Activated CD4-positive, alpha-beta T cell treated with anti-CD3 and anti-CD28 coated beads for 36 hours (primary cell): ENCODE results near the gene ZNF217. TPM values are rescaled to one million over a fixed set of nuclear protein-coding genes. Genes with fewer than 3 reads are reported as not detected.
A peak's percentile ranks its signal among the peaks of the same experiment; 100 is the strongest.
"Not testable (repeated sequence)": the region's sequence is repeated elsewhere in the genome, so short reads cannot be mapped to it uniquely, and the experiment has no call there.

Experiments used
- ATAC-seq: fragments of 200-7000 bp; cut with Tn5 transposase; one replicate; pipeline ENCODE4 v1.10.0; 2021; ENCODE audit warnings: mild to moderate bottlenecking, moderate library complexity
- CTCF ChIA-PET: fragments of 350-600 bp; sonication (Branson Sonifier 250); formaldehyde crosslinking; loops from one replicate; lab custom pipeline; 2021; ENCODE audit warnings: antibody characterized with exemption; lab: Charles Lee
- POLR2A ChIA-PET: fragments of 350-600 bp; sonication (Branson Sonifier 250); formaldehyde crosslinking; loops from one replicate; lab custom pipeline; 2021; ENCODE audit warnings: antibody characterized with exemption, inconsistent platforms; lab: Charles Lee
- DNase-seq: peaks from one replicate; pipeline ENCODE4 v3.0.0-alpha.2; 2020
- H3K27ac Mint-ChIP-seq: one replicate; pipeline ENCODE4 v1.8.0; 2021; ENCODE audit warnings: mixed read lengths
- H3K27me3 Mint-ChIP-seq: one replicate; pipeline ENCODE4 v1.8.0; 2021; ENCODE audit warnings: mixed read lengths
- H3K36me3 Mint-ChIP-seq: one replicate; pipeline ENCODE4 v1.8.0; 2021; ENCODE audit warnings: low read depth, mixed read lengths
- H3K4me1 Mint-ChIP-seq: one replicate; pipeline ENCODE4 v1.8.0; 2021; ENCODE audit warnings: mixed read lengths
- H3K4me3 Mint-ChIP-seq: one replicate; pipeline ENCODE4 v1.8.0; 2021; ENCODE audit warnings: mild to moderate bottlenecking, moderate library complexity, mixed read lengths
- H3K9me3 Mint-ChIP-seq: one replicate; pipeline ENCODE4 v1.8.0; 2021; ENCODE audit warnings: low read depth, mixed read lengths
- intact Hi-C, 2 experiments: fragments of 100-400 bp; cut with DNase I in 1 of 2; cut with micrococcal nuclease in 1 of 2; formaldehyde crosslinking; loops; one replicate each; pipeline versions ENCODE4 v1.14.2 to v1.15.1; 2022 to 2024; cut with DNase I, micrococcal nuclease
- total RNA-seq, 2 experiments: library from RNA; stranded (reverse); gene quantifications; one replicate each; pipeline ENCODE4 v1.2.3, GENCODE V29; 2021

Gene ZNF217
- total RNA-seq, 2 experiments from 2014 or later: 41.5 to 45.6 TPM

DNA sequence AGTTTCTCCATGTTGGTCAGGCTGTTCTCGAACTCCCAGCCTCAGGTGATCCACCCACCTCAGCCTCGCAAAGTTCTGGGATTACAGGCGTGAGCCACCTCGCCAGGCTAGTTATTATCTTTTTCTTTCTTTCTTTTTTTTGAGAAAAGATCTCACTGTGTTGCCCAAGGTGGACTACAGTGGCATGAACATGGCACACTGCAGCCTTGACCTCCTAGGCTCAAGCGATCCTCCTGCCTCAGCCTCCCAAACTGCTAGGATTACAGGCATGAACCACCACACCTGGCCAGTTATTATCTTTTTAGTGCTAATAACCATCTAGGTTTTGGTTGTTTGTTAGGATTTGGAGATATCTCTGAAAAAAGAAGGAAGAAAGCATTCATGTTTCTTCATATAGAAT lies 35.8 kb upstream of the ZNF217 start:
- Mint-ChIP-seq H3K4me1 (peaks cover 4% of the 10 kb centered on the region), H3K27me3 (no peaks in the 10 kb centered on the region), H3K36me3 (no peaks in the 10 kb centered on the region), H3K27ac (no peak overlapping the region), H3K4me3 (no peak overlapping the region), H3K9me3 (no peaks in the 10 kb centered on the region)
- intact Hi-C loops: no loop called here
- DNase-seq (no peak), ATAC-seq (no peak)
- CTCF ChIA-PET: no interaction called here
- POLR2A ChIA-PET: no interaction called here

DNA sequence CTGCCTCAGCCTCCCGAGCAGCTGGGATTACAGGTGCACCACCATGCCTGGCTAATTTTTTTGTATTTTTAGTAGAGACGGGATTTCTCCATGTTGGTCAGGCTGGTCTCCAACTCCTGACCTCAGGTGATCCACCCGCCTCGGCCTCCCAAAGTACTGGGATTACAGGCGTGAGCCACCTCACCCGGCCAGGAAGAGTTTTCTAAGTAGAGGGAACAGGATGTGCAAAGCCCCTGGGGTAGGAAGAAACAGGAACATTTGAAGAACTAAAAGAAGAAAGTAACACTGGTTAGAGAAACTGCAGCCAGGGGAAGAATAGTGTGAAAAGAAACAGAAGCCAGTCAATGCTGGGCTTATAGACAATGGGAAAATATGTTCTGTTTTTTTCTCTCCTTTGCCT lies 35.1 kb upstream of the ZNF217 start:
- ATAC-seq, H3K36me3 Mint-ChIP-seq, intact Hi-C loops, H3K4me1 Mint-ChIP-seq, H3K4me3 Mint-ChIP-seq, H3K27me3 Mint-ChIP-seq, H3K27ac Mint-ChIP-seq, DNase-seq, CTCF ChIA-PET, H3K9me3 Mint-ChIP-seq, POLR2A ChIA-PET: not testable (repeated sequence)

DNA sequence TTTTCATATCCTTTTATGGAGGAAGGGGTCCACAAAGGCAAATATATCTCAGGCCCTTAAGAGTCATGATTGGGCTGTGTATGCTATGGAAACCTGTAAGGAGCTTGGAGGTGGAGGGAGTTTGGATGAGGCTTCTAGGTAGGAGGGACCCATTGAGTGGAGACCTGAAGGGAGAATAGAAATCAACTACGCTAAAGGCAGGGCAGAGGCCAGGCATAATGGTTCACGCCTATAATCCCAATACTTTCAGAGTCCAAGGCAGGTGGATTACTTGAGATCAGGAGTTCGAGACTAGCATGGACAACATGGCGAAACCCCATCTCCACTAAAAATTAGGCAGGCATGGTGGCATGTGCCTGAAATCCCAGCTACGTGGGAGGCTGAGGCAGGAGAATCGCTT lies 34.4 kb upstream of the ZNF217 start:
- Mint-ChIP-seq H3K27me3 (no peaks in the 10 kb centered on the region), H3K9me3 (no peaks in the 10 kb centered on the region), H3K27ac (no peak overlapping the region), H3K36me3 (no peaks in the 10 kb centered on the region), H3K4me1 (peaks cover 13% of the 10 kb centered on the region), H3K4me3 (no peak overlapping the region)
- intact Hi-C loops: no loop called here
- ChIA-PET CTCF (interaction anchor here (0.6 kb wide), 1 partner anchor 129 kb away, joined by 3 read pairs; no protein-coding TSS in a partner anchor), POLR2A (no interaction called here)
- no peak for DNase-seq
- no peak for ATAC-seq

DNA sequence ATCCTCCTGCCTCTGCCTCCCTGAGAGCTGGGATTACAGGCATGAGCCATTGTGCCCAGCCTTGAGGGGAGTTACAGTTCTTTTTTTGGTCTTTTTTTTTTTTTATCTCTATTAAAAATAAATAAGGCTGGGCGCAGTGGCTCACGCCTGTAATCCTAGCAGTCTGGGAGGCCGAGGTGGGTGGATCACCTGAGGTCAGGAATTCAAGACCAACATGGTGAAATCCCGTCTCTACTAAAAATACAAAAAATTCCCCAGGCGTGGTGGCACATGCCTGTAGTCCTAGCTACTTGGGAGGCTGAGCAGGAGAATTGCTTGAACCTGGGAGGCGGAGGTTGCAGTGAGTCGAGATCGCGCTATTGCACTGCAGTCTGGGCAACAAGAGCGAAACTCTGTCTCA lies 33.4 kb upstream of the ZNF217 start:
- H3K27me3 Mint-ChIP-seq, DNase-seq, H3K4me3 Mint-ChIP-seq, ATAC-seq, H3K36me3 Mint-ChIP-seq, H3K9me3 Mint-ChIP-seq, intact Hi-C loops, POLR2A ChIA-PET, H3K27ac Mint-ChIP-seq: not testable (repeated sequence)
- CTCF ChIA-PET: interaction anchor here (0.6 to 0.8 kb wide), 2 partner anchors 37 to 52 kb away, joined by 4 read pairs; no protein-coding TSS in a partner anchor
- H3K4me1 Mint-ChIP-seq: peaks cover 24% of the 10 kb centered on the region

DNA sequence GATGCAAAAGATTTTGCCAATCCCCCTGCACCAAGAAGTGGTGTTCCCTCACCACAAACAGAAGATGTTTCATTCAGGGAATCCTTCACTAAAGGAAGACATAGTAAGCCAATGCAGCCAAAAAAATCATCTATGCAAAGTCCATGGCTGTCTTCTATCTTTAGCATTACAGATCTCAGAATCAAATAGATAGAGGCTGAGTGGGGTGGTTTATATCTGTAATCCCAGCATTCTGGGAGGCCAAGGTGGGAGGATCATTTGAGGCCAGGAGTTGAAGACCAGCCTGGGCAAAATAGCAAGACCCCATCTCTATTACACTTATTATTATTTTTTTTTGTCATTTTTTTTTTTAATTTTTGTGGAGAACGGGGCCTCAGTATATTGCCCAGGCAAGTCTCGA lies 32.9 kb upstream of the ZNF217 start:
- ChIA-PET CTCF (interaction anchor here (0.6 to 1.1 kb wide), 4 partner anchors 17 to 245 kb away, joined by 3 to 4 read pairs (median 4); no protein-coding TSS in a partner anchor), POLR2A (no interaction called here)
- H3K4me3 Mint-ChIP-seq: no peak overlapping the region
- no peaks in the 10 kb centered on the region for H3K9me3 Mint-ChIP-seq
- no peaks in the 10 kb centered on the region for H3K36me3 Mint-ChIP-seq
- DNase-seq (no peak), ATAC-seq (no peak)
- H3K4me1 Mint-ChIP-seq: peaks cover 28% of the 10 kb centered on the region
- intact Hi-C loops: no loop called here
- H3K27me3 Mint-ChIP-seq: no peaks in the 10 kb centered on the region
- no peak overlapping the region for H3K27ac Mint-ChIP-seq

DNA sequence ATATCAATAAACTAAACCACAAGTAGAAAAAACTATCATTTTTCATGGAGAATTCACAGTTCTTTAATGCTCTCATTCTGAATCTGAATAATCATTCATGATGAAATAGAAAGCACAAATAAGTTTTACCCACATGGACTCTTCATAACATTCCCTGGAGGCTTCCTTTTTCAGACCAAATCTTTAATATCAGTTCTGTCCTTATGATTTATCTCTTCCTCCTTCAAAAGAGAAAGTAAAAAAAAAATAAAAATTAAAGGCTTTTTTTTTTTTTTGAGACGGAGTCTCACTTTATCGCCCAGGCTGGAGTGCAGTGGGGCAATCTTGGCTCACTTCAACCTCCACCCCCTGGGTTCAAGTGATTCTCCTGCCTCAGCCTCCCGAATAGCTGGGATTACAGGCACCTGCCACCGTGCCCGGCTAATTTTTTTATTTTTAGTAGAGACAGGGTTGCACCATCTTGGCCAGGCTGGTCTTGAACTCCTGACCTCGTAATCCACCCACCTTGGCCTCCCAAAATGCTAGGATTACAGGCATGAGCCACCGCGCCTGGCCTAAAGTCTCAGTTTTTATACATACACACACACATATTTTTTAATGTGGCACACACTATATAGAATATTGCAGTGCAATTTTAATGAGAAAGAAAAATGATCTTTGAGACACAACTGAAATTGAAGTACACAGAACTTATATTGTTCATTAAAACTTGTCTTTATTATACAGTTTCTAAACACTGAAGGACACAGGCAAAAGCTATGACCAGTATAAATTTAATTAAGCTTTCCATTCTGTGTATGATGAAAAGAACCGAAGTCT lies 31.9 kb upstream of the ZNF217 start:
- H3K36me3 Mint-ChIP-seq: no peaks in the 10 kb centered on the region
- H3K4me1 Mint-ChIP-seq: peaks cover 36% of the 10 kb centered on the region
- no peaks in the 10 kb centered on the region for H3K9me3 Mint-ChIP-seq
- ATAC-seq: no peak
- no peaks in the 10 kb centered on the region for H3K27me3 Mint-ChIP-seq
- intact Hi-C loops: no loop called here
- POLR2A ChIA-PET: no interaction called here
- no peak overlapping the region for H3K4me3 Mint-ChIP-seq
- no peak overlapping the region for H3K27ac Mint-ChIP-seq
- no peak for DNase-seq
- CTCF ChIA-PET: interaction anchor here (0.7 to 2.3 kb wide), 6 partner anchors 16 to 246 kb away, joined by 3 to 6 read pairs (median 3); no protein-coding TSS in a partner anchor

DNA sequence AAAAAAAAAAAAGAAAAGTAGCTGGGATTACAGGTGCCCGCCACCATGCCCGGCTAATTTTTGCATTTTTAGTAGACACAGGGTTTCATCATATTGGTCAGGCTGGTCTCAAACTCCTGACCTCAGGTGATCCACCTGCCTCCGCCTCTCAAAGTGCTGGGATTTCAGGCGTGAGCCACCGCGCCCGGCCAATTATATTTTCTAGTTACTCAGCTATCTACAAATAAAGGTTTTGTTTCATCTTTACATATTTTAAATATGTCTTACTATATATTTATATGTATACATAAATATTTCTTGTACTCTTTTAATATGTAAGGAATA lies 31.2 kb upstream of the ZNF217 start:
- not testable (repeated sequence) for H3K27ac Mint-ChIP-seq
- CTCF ChIA-PET: interaction anchor here (0.6 to 2.3 kb wide), 5 partner anchors 28 to 290 kb away, joined by 3 to 6 read pairs (median 3); no protein-coding TSS in a partner anchor
- POLR2A ChIA-PET: interaction anchor here (0.6 kb wide), 1 partner anchor 188 kb away, joined by 3 read pairs; no protein-coding TSS in a partner anchor

DNA sequence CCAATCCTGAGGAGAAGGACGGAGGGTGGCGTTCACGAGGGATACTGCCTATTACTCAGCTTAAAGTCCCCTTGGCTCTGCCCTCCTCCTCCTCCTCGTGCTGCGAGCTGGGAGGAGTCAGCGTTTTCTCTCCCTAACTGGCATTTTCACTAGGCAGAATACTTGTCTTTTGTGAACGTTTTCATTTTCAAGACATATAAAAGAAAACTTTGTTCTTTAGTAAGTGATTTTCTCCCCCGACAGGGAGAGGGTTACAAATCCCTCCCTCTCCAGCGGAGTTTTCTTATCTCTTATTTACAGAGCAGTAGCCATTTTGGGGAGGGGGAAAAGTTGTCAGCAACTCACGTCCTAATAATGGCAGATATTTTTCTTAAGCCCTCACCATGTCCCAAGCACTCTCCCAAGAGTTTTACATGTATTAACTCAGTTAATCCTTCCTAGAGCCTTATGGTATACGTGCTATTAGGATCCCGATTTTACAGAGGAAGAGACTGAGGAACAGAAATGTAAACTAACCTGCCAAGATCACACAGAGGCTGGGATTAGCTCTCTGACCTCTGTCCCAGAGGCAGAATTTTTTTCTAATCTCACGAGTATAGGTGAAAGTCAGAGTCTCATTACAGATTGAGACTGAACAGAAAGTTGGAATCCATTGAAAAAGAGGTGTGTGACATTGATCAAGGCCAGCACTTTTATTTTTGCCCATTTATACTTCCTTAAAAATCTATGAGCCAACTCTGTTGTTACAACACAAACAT lies 30.0 kb upstream of the ZNF217 start:
- ChIA-PET POLR2A (interaction anchor here (0.7 to 1.4 kb wide), 6 partner anchors 9 to 240 kb away, joined by 3 to 7 read pairs (median 4); no protein-coding TSS in a partner anchor), CTCF (interaction anchor here (0.5 to 3.6 kb wide), 12 partner anchors 10 to 292 kb away, joined by 3 to 15 read pairs (median 4); no protein-coding TSS in a partner anchor)
- H3K4me1 Mint-ChIP-seq: peaks cover 37% of the 10 kb centered on the region
- H3K27me3 Mint-ChIP-seq: no peaks in the 10 kb centered on the region
- H3K4me3 Mint-ChIP-seq: peak overlapping the region; percentile 67
- peak; percentile 78 for ATAC-seq
- no peaks in the 10 kb centered on the region for H3K36me3 Mint-ChIP-seq
- intact Hi-C loops: loop anchor here (1.0 to 5.0 kb wide), 4 partner anchors 19 to 41 kb away; no protein-coding TSS in a partner anchor
- peak overlapping the region; percentile 97 for H3K27ac Mint-ChIP-seq
- no peaks in the 10 kb centered on the region for H3K9me3 Mint-ChIP-seq
- peak; percentile 65 for DNase-seq

More for the DNA sequence above, 31.2 kb upstream of the ZNF217 start:
- not testable (repeated sequence) for ATAC-seq, H3K27me3 Mint-ChIP-seq, H3K9me3 Mint-ChIP-seq, H3K36me3 Mint-ChIP-seq, H3K4me3 Mint-ChIP-seq, DNase-seq
- intact Hi-C loops: loop anchor here in 1 of 2 experiments (5.0 kb wide), 2 partner anchors 37 to 43 kb away; no protein-coding TSS in a partner anchor
- H3K4me1 Mint-ChIP-seq: peaks cover 36% of the 10 kb centered on the region

DNA sequence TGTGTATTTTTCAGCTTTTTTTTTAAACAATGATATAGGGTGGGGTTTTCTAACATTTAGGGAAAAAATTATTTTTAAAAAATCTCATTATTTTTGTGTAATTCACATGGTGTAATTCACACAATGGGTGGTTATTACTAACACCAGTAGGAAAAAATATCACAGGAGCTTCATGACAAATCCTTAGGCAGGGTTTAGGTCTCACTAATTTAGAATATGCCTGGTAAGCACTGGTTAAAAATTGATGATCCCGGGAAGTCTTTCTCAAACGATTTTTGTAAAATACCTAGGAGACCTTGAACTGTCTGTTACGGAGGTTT lies 29.5 kb upstream of the ZNF217 start:
- POLR2A ChIA-PET: interaction anchor here (0.7 to 1.4 kb wide), 5 partner anchors 10 to 240 kb away, joined by 3 to 7 read pairs (median 4); no protein-coding TSS in a partner anchor

DNA sequence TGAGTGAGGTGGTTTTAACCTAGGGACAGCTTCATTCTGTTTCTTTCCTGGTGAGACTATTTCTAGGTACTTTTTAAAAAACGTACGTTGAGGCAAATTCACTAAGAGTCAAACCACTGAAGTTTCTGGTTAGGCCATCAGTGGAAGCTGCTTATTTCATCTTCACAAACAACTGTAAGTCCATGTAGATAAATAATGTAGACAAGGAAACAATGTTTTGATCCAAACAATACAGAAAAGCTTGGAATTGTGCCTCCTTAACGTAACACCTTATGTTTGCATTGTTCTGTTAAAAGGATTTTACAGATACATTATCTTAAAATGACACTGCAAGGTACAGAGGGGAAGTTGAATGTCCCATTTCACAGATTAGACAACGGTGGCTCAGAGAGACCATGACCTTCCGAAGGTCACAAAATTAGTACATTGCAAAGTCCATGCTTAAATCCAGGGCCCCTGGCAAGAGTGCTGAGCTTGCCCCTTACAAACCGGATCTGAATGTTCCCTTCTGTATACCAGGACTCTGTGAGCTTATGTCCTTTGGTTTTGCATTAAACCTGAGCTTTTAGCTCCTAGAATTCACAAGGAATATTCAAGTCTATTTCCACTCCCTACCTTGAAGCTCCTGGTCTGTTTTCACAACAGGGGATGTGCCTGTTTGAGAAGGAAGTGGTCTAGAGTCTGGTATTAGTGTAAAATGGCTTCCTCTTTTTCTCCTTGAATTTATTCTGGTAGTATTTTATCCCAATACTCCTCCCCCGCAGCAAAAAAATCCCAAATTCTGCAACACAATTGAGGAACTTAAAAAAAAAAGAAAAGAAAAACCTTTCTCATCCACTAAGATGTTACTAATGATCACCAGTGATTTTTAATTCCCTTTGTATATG lies 28.9 kb upstream of the ZNF217 start:
- H3K4me3 Mint-ChIP-seq: peak overlapping the region; percentile 67
- intact Hi-C loops: loop anchor here (1.0 to 5.0 kb wide), 4 partner anchors 20 to 40 kb away; no protein-coding TSS in a partner anchor
- ChIA-PET CTCF (interaction anchor here (0.6 to 3.6 kb wide), 19 partner anchors 9 to 386 kb away, joined by 3 to 15 read pairs (median 4); no protein-coding TSS in a partner anchor), POLR2A (interaction anchor here (0.6 to 1.4 kb wide), 7 partner anchors 10 to 241 kb away, joined by 3 to 7 read pairs (median 4); partner anchors contain the start of gene ZNF217)
- no peaks in the 10 kb centered on the region for H3K36me3 Mint-ChIP-seq
- no peaks in the 10 kb centered on the region for H3K27me3 Mint-ChIP-seq
- ATAC-seq (no peak), DNase-seq (no peak)
- H3K4me1 Mint-ChIP-seq: peaks cover 37% of the 10 kb centered on the region
- H3K27ac Mint-ChIP-seq: peak overlapping the region; percentile 97
- no peaks in the 10 kb centered on the region for H3K9me3 Mint-ChIP-seq

More for the DNA sequence above, 29.5 kb upstream of the ZNF217 start:
- peak overlapping the region; percentile 67 for H3K4me3 Mint-ChIP-seq
- ATAC-seq (peak; percentile 57), DNase-seq (no peak)
- H3K9me3 Mint-ChIP-seq: no peaks in the 10 kb centered on the region
- intact Hi-C loops: loop anchor here (1.0 to 5.0 kb wide), 4 partner anchors 19 to 41 kb away; no protein-coding TSS in a partner anchor
- CTCF ChIA-PET: interaction anchor here (0.6 to 3.6 kb wide), 15 partner anchors 9 to 387 kb away, joined by 3 to 15 read pairs (median 5); no protein-coding TSS in a partner anchor
- H3K27me3 Mint-ChIP-seq: no peaks in the 10 kb centered on the region
- H3K36me3 Mint-ChIP-seq: no peaks in the 10 kb centered on the region
- H3K4me1 Mint-ChIP-seq: peaks cover 37% of the 10 kb centered on the region
- peak overlapping the region; percentile 97 for H3K27ac Mint-ChIP-seq
